Body of pancreas (tissue), 4 donors: ENCODE measurements around the gene PIBF1. TPM values are rescaled to one million over a fixed set of nuclear protein-coding genes. Genes with fewer than 3 reads are reported as not detected.

ENCODE experiments used
- ATAC-seq: fragments of 150-250 bp; one replicate; pipeline ENCODE4 v1.9.1; 2016
- DNase-seq, 4 donors: peaks; one replicate each; pipeline ENCODE4 v3.0.0-alpha.2; 2019
- H3K27ac ChIP-seq, 4 donors: fragments of 200-600 bp; sonication (generic); 1 replicate in 3 of 4; 2 replicates in 1 of 4; pipeline versions ENCODE4 v1.5.1 to v1.6.1; 2016 to 2019; ENCODE audit warnings: mild to moderate bottlenecking in 1 of 4, mixed read lengths in 1 of 4, moderate library complexity in 1 of 4
- H3K27me3 ChIP-seq, 2 donors: fragments of 200-600 bp; sonication (generic); one replicate each; pipeline ENCODE4 v1.6.0; 2016; ENCODE audit warnings: mild to moderate bottlenecking in 1 of 2
- H3K36me3 ChIP-seq, 2 donors: fragments of 200-600 bp; sonication (generic); replicated peaks in 1 of 2; 2 replicates each; pipeline ENCODE4 v1.5.1; 2016; ENCODE audit warnings: low read depth in 2 of 2; ENCODE audit not compliant: insufficient read depth in 1 of 2
- H3K4me1 ChIP-seq: fragments of 200-600 bp; sonication (generic); one replicate; pipeline ENCODE4 v1.6.0; 2016
- H3K4me3 ChIP-seq, 2 donors: fragments of 200-600 bp; sonication (generic); 1 replicate in 1 of 2; 2 replicates in 1 of 2; pipeline ENCODE4 v1.5.1; 2016 to 2019
- H3K9me3 ChIP-seq, 3 donors: fragments of 200-600 bp; sonication (generic); 1 replicate in 2 of 3; 2 replicates in 1 of 3; pipeline ENCODE4 v1.5.1; 2016
- POLR2A ChIP-seq, 3 donors: fragments of 450-650 bp; IDR thresholded peaks; one replicate each; pipeline ENCODE4 v1.6.1; 2016; ENCODE audit warnings: antibody characterized with exemption in 3 of 3, mild to moderate bottlenecking in 2 of 3
- WGBS, 2 donors: methylation state at CpG; one replicate each; pipeline ENCODE4 v1.1.5; 2017; 5-methylcytosine and 5-hydroxymethylcytosine counted together
- intact Hi-C: fragments of 100-400 bp; cut with DNase I; formaldehyde crosslinking; loops from one replicate; pipeline ENCODE4 v1.15.1; 2023
- total RNA-seq, 2 donors: library from RNA; depleted of rRNA; stranded (reverse); fragments of >200 nt; gene quantifications; one replicate each; pipeline ENCODE4 v1.1.0, GENCODE V29; 2016
- TF ChIP-seq, protein P1 (sequence below), 7 experiments: fragments of 450-650 bp in 4 of 7; fragments of 200-600 bp in 3 of 7; sonication (generic) in 3 of 7; IDR thresholded peaks; one replicate each; pipeline ENCODE4 v1.5.1; 2016 to 2019; ENCODE audit warnings: antibody characterized with exemption in 7 of 7

The PIBF1 gene
- total RNA-seq, 2 donors from 2014 or later, result 7.6 to 25.9 TPM

DNA sequence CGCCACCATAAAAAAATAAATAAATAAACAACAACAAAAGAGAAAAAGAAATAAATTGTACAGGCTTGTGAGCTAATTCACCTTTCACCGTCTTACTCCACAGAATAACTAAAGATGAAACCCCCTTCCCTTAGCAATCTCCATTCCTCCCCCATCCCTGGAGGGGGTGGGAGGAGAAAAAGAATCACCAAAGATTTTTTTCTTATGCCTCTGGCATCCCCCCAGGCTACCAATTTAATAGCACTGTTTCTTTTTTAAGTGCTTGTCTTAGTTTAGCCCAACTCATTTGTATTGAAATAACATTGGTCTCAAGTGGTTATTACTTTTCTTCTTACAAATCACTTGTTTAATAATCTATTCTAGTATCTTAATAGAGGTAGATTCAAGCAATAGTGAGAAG lies 253.0 kb downstream of the PIBF1 start:
- intact Hi-C loops, result no loop called here
- no peak overlapping the region for H3K27ac ChIP-seq
- H3K36me3 ChIP-seq, result no peaks in the 10 kb centered on the region
- H3K4me3 ChIP-seq, result no peak overlapping the region
- TF ChIP-seq, protein P1, sequence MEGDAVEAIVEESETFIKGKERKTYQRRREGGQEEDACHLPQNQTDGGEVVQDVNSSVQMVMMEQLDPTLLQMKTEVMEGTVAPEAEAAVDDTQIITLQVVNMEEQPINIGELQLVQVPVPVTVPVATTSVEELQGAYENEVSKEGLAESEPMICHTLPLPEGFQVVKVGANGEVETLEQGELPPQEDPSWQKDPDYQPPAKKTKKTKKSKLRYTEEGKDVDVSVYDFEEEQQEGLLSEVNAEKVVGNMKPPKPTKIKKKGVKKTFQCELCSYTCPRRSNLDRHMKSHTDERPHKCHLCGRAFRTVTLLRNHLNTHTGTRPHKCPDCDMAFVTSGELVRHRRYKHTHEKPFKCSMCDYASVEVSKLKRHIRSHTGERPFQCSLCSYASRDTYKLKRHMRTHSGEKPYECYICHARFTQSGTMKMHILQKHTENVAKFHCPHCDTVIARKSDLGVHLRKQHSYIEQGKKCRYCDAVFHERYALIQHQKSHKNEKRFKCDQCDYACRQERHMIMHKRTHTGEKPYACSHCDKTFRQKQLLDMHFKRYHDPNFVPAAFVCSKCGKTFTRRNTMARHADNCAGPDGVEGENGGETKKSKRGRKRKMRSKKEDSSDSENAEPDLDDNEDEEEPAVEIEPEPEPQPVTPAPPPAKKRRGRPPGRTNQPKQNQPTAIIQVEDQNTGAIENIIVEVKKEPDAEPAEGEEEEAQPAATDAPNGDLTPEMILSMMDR (IDR thresholded peaks at IDR 0.05), result no peak
- no peak for TF ChIP-seq POLR2A (IDR thresholded peaks at IDR 0.05)
- peaks cover 7% of the 10 kb centered on the region for H3K4me1 ChIP-seq
- H3K27me3 ChIP-seq, result no peaks in the 10 kb centered on the region
- DNase-seq (no peak), ATAC-seq (no peak)
- no peaks in the 10 kb centered on the region for H3K9me3 ChIP-seq
- WGBS, 2 donors, result 90 to 98% methylated on average over 2 of the region's 2 CpGs

DNA sequence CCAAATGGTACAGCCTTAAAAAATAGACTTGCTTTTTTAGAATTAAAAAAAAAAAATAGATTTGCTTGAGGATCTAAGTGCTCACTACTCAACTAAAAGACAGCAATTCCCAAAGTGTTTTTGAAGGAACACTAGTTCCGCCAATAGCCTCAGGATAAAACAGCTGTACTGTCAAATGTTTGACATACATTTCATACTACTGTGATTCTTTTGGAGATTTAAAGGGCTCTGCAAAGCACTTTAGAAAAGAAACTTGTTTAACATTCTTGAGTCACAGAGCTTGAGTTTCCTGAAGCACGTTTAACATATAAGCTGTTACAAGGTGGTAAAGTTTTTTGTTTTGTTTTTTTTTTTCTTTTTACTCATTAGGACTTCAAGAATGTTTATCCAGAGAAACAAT lies 253.7 kb downstream of the PIBF1 start:
- no peaks in the 10 kb centered on the region for H3K27me3 ChIP-seq
- DNase-seq (no peak), ATAC-seq (no peak)
- no peak overlapping the region for H3K4me3 ChIP-seq
- intact Hi-C loops, result no loop called here
- H3K27ac ChIP-seq, result no peak overlapping the region
- no peak for TF ChIP-seq POLR2A (IDR thresholded peaks at IDR 0.05)
- TF ChIP-seq, protein P1 (IDR thresholded peaks at IDR 0.05), result no peak
- no peaks in the 10 kb centered on the region for H3K36me3 ChIP-seq
- 77 to 78% methylated on average over 2 of the region's 2 CpGs for WGBS, 2 donors
- peaks cover 15% of the 10 kb centered on the region for H3K4me1 ChIP-seq
- H3K9me3 ChIP-seq, result no peaks in the 10 kb centered on the region

DNA sequence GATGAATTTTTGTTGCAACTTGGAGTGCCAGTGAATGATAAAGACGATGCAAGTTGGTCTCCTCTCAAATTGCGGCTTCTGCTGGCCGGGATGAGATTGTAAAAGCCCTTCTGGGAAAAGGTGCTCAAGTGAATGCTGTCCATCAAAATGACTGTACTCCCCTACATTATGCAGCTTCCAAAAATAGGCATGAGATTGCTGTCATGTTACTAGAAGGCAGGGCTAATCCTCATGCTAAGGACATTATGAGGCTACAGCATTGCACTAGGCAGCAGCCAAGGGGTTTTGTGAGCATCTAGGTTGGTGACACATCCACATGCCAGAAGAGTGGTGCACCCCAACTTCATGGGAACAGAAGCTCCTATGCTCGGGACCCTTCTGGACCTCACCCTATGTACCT lies 254.6 kb downstream of the PIBF1 start:
- no peak for ATAC-seq
- 92 to 93% methylated on average over 4 of the region's 4 CpGs for WGBS, 2 donors
- no peak for DNase-seq
- peaks cover 22% of the 10 kb centered on the region for H3K4me1 ChIP-seq
- TF ChIP-seq, protein P1 (IDR thresholded peaks at IDR 0.05), result no peak
- no peak for TF ChIP-seq POLR2A (IDR thresholded peaks at IDR 0.05)
- no peaks in the 10 kb centered on the region for H3K36me3 ChIP-seq
- H3K4me3 ChIP-seq, result no peak overlapping the region
- intact Hi-C loops, result no loop called here
- no peaks in the 10 kb centered on the region for H3K27me3 ChIP-seq
- no peaks in the 10 kb centered on the region for H3K9me3 ChIP-seq
- H3K27ac ChIP-seq, result no peak overlapping the region

DNA sequence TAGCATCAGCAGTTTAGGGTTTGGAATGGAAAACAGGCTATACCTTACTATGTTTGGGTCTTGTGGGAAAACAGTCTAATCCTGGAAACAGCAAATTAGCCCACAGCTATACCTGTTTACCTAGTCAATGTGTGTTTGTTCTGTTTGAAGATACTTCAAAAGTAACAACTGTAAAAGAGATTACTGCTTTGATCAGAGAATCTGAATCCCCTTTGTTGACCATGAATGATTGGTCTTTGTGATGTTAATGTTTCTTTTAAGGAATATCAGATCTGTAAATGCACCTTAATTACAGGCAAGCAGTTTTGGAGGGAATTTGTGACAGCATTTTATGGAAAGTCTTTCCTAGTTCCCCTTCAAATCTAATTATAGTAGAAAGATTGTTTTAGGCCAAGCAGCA lies 256.1 kb downstream of the PIBF1 start:
- no peaks in the 10 kb centered on the region for H3K36me3 ChIP-seq
- no peaks in the 10 kb centered on the region for H3K9me3 ChIP-seq
- no peaks in the 10 kb centered on the region for H3K27me3 ChIP-seq
- ATAC-seq, result no peak
- no peak overlapping the region for H3K4me3 ChIP-seq
- peaks cover 22% of the 10 kb centered on the region for H3K4me1 ChIP-seq
- no peak overlapping the region for H3K27ac ChIP-seq
- TF ChIP-seq, protein P1 (IDR thresholded peaks at IDR 0.05), result no peak
- TF ChIP-seq POLR2A (IDR thresholded peaks at IDR 0.05), result no peak
- no peak for DNase-seq
- intact Hi-C loops, result no loop called here

DNA sequence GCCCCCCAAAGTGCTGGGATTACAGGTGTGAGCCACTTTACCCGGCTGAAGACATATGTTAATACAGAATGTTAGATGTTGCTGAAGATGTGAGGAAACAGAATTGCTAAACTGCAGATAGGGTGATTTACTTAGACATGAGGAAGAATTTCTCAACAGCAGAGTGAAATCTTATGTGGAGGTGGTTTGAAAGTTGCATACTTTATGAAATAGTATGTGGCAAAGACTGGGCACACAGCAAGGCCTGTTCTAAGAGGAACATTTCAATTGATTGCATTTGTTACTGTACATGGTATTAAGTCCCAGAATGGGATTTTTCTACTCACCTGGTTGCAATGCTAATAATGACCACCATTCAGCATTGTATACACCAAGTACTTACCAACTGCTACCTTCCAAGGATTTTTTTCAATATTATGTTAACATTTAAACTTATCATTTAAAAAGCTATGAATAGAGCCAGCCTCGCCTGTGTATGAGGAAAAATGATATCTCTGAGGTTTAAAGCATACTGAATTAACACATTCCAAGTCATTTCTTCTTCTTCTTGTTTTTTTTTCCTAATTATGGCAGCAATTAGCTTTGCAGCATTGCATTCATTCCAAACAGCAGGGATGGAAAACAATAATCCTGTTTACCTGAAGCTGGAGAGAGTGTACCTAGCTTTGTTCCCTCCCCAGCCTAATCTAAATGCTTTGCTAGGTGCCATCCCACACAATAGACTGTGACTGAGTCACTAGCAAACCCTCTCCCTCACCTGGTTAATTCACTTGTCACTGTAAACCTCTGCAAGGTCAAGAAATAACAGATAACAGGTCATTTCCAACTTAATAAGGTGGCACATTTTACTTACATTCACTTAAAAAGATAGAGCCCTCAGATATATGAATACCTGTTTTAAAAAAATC lies 257.5 kb downstream of the PIBF1 start:
- TF ChIP-seq POLR2A (IDR thresholded peaks at IDR 0.05), result no peak
- TF ChIP-seq, protein P1 (IDR thresholded peaks at IDR 0.05), result peak in 2 of 7 experiments; percentile 8 to 14
- no peak overlapping the region for H3K4me3 ChIP-seq
- no peak for ATAC-seq
- H3K27me3 ChIP-seq, result no peaks in the 10 kb centered on the region
- no peaks in the 10 kb centered on the region for H3K36me3 ChIP-seq
- intact Hi-C loops, result no loop called here
- H3K27ac ChIP-seq, result no peak overlapping the region
- H3K9me3 ChIP-seq, result no peaks in the 10 kb centered on the region
- peaks cover 22% of the 10 kb centered on the region for H3K4me1 ChIP-seq
- 40 to 66% methylated on average over 2 of the region's 2 CpGs for WGBS, 2 donors
- no peak for DNase-seq
